GM19043 (cell line): ENCODE measurements around the gene MYRIP.

Experiments used
- ATAC-seq: cut with Tn5 transposase; IDR thresholded peaks from one replicate; pipeline ENCODE4 v1.9.1; 2021; ENCODE audit warnings: low read depth; ENCODE audit not compliant: unreplicated experiment

Gene MYRIP

DNA sequence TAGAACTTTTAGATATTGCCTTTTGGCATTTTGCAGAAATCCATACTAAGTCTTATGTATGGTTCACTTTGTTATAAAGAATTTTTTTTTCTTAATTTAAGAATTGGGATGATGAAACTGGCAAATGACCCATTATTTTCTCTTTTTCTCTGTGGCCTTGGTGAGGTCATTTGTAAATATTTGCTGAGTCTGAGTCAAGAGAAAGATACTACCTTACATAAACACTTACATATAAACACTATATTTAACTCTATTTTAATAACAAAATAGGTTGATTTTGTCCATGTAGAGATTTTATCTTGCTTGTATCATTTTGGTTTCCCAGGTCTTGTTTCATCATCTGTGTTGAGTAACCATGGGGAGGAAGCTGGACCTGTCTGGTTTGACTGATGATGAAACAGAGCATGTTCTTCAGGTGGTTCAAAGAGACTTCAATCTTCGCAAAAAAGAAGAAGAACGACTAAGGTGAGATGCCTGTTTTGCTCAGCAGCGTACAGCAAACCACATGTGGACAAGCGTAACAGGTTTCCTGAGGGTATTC is 91.1 kb downstream of the MYRIP start:
- ATAC-seq = no peak

DNA sequence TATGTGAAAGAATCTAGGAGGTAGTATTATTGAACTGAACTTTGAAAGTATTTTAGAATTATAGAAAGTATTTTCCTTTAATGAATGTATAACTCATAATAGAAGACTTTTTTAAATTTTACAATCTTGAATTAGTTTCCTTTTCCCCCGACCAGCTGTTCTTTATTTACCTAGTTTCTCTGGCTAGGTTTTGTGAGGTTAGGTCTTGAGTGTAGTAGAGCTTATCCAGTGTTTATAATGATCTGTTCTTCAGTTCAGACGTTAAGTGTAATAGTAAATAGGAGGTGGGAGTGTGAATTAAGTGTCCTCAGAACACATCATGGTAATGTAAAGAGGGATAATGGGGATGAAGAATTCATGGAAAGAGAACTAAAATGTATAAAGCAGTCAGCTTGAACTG is 93.8 kb downstream of the MYRIP start:
- ATAC-seq = no peak

DNA sequence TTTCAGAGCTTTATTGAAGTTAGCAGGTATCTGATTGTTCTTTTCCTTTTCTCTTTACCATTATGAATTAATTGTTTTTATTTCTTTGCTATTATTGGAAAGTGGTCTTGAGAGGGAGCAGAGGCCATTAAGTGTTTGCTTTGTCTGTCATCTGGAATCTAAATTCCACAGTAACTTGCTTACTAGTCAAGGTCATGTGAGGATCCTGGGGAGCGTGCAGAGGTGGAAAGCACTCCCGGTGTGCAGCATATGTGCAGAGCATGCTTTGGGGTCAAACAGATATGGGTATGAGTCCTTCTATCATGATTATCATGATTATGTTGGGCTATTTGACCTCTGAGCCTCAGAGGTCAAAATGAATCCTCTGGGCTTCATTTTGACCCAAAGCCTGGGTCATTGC is 96.4 kb downstream of the MYRIP start:
- ATAC-seq = no peak

DNA sequence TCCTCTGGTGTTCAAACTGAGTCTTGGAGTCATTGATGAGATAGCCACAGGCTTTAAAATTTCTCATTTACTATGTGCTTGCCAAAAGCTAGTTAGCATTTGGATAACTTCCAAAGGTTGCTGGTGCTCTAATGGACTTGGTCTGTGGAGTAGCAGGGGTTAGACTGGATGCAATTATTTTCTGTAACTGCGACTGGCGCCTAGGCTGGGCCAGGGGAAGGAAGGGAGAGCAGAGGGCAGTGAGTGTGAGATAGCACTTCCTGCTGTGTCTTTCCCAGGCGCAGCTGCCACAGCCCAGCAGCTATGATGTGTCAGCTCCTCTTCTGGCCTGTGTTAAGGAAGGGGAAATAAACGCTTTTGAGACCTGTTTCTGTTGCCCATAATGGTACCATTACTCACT is 98.6 kb downstream of the MYRIP start:
- no peak for ATAC-seq

DNA sequence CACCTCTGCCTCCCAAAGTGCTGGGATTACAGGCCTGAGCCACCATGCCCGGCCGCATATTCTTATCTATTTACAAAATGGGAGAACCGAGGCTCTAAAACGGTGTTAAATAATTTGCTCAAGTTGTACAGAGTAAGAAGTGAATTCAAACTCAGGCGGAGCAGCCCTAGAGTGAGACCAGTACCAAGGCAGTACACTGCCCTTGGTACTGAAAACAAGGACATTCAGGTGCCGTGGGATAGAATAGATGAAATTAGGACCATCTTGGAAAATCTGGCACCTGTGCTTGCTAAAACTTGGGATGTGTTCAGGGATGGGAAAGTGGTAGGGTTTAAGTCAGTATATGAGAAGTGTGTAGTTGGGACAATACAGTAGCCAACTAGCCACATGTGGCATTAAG is 100.7 kb downstream of the MYRIP start:
- ATAC-seq = no peak

DNA sequence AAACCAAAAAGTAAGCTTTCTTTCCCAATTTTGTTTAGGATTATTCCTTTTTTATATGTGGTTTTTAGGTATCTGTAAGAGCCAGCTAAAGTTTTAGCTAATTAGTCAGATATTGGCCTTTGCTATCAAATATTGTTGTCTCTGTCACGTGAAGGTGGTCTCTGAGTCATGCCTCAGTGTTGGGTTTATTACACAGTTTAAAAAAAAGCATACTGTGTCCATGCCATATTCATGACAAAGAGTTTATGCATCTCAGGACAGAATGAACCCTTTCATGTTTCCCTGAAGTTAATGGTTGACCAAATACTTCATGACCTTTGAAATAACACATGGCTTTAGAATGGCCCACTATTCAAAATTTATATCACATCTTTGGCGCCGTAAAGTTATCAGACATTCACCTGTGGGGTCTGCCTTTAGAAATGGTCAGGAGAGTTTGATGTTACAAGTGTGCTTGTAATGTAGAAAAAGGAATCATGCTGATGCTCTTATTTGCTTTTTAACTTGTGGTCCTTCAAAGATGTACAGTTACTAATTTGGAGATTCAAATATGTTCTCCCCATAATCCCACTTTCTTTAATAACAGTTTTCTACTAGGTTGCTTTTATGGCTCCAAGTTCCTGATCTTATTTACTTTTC is 101.5 kb downstream of the MYRIP start:
- ATAC-seq = no peak

DNA sequence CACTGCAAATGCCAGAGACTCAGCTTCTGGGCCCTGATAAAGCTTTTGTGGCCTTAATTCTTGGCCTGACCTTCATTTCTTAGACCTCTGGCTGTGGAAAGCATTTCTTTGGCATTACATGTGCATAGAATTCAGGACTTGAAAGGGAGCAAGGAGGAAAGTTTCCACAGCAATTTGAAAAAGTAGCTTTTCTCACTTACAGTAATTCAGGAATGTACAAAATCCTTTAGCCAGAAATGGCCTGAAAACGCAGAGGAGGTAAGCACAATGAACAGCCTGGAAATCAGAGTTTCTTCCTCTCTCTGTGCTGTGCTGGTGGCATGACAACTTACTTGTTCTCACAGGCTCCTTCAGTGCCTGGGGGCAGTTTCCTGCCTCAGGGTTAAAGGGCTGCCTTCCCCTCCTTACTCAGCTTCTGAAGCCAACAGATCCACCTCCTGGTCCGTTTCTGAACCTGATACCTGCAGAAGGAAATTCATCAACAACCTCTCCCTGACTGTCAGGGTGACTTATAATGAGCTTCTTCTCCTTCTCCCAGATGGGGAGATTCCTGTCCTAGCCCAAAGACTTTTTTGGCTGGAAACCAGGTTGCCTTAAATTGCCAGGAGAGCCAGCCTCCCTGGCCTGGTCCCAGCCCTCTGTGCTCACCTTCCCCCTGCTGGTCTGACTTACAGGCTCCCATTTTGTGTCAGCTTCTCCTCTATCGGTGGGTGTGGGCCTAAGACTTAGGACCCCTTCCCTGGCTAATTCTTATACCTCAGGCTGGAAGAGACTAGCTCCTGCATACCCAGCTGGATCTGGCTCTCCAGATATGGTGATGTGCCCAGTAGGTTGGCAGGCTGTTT is 102.3 kb downstream of the MYRIP start:
- ATAC-seq = no peak

DNA sequence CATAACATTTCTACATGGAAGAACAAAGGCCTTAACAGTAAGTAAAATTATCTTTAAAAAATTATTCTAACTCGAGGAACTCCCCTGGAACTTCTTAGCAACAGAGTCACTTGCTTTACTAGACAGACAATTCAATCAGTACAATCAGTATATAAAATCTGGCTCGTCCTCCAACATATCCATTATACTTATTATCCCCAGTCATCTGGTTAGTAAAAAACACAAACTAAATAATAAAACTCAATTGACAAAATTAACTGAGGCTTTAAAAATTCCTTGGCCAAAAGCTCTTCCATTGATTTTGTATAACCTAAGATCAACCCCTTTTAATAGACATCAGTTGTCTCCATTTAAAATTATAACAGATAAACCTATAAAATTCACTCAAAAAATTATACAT is 105.6 kb downstream of the MYRIP start:
- no peak for ATAC-seq

DNA sequence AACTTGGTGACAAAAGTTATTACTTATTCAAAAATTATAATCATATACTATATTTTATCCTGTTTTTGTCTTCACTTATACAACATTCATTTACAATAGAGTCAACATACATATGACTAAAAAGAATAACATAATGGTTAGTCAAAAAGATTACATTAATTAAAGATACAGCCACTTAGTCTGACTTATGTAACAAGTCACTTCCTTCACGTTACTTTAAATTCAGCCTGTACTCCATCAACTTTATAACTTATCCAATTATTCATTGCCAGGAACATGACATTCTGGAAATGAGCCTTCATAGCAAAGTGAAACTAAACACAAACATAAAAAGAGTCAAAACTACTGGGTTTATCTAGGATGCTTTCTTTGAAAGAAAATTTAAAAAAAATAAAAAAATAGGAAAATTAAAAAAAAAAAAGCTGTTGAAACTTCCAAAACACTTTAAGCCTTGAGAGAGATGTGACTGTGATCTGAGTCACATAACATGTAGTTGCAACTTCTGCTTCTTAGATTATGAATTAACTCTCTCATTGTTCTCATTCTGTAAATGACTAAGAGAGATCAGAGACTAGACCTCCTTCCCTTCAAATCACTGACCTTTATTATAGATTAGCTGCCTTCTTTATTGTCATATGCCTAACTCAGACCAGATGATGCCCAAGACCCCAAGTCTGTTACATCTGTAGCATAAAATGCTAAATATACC is 107.8 kb downstream of the MYRIP start:
- peak; percentile 85 for ATAC-seq

DNA sequence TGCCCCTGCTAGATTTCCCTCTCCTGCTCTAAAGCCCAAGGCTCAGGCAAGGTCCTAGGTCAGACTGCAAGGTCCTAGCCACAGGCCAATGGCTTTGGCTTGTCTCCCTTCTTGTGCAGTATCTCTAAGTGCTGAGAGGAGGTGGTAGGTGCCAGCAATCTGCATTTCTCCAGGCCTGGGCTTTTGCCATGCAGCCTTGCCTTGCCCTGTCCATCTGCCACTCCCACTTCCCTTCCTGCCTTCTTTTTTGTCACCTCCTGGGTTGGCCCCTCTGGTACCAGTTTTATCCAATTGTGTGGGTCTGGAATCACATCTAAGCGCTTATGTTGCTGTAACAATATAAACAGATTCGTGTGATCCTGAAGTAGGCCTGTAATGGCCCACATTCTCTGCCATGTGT is 109.9 kb downstream of the MYRIP start:
- ATAC-seq = no peak

DNA sequence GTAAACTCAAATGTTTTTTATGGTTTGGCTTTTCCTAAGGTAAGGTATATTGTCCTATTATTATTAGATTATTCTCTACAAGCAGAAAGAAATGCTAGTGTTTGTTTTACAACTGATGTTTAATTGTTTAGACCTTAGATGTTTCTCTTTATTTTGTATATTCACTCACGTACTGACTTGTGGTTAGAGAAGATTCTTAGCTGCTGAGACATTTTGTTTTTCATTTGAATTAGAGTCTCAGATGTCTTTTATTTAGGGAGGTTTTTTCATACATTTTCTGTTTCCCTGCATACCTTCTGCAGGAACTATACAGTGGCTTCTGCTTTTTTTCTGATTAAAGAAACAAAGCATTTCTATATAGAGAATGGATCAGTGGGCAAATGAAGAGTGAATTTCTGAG is 110.9 kb downstream of the MYRIP start:
- ATAC-seq = no peak

DNA sequence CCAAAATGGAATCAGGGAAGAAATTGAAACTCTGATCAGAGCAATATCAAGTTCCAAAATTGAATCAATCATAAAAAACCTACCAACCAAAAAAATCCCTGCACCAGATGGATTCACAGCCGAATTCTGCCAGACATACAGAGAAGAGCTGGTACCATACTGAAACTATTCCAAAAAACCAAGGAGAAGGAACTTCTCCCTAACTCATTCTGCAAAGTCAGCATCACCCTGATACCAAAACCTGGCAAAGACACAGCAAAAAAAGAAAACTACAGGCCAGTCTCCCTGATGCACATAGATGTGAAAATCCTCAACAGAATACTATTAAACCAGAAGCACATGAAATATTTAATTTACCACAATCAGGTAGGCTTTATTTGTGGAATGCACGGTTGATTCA is 118.1 kb downstream of the MYRIP start:
- no peak for ATAC-seq

DNA sequence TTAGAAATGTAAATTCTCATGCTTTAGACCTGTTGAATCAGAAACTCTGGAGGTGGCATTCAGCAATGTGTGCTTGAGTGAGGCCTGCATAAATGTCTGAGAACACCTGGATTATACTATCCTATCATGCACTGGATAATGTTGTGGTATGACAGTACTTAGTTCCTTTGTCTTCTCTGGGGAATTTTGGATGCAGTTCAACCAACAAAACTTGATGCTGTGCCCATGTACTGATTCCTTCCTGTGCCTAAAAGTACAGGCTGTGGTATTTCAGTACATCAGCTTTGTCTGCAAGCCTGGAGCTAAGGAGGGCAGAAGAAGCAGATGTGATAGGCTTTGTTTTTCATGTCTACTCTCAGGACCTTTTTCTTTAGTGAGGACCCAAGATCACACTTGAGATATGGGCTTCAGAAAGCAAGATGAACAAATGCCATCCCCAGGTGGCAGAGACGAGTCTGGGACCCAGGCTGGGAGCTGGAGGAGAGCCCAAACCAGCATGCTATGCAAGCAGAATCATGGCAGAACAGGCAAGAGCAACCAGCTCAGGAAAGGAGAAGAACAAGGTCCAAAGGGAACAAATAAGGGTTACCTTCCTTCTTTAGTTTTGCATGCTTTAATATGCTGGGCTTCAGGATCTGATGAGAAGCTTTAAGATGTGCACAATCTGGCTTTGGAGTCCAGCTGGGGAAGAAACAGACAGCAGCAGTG is 124.7 kb downstream of the MYRIP start:
- no peak for ATAC-seq

DNA sequence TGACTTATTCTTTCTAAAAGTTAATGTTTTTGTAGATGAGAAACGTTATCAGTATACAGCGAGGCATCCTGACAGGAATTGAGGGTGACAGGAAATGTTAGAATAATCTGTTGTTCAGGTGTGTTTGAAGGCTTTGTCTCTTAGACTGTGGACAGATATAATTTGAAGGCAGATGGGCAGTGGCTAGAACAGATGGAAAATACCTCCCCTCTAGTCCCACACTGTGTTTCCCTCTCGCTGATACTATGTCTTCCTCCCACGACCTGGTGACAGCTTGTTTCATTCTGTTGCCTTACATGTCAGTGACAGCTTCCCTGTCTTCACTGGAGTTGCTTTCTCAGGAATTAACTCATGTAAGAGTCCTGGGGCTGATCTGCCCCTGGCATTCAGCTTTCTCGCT is 125.3 kb downstream of the MYRIP start:
- no peak for ATAC-seq

DNA sequence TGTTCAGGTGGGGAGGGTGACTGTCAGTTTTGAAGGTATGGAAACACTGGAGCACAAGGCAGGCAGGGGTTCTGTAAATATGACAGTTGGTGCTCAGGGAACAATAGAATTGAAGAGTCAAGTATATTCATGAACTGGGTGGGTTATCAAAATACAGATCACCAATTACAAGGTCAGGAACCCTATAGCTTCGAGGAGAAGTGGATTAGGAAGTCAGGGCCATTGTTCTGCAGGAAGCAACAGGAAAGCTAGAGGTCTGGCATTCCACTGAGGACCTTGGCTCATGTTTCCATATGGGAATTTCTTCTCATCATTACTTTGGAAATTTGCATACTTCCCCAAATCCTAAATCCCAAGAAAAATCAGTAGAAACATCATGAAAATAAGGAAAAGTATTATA is 125.9 kb downstream of the MYRIP start:
- no peak for ATAC-seq

DNA sequence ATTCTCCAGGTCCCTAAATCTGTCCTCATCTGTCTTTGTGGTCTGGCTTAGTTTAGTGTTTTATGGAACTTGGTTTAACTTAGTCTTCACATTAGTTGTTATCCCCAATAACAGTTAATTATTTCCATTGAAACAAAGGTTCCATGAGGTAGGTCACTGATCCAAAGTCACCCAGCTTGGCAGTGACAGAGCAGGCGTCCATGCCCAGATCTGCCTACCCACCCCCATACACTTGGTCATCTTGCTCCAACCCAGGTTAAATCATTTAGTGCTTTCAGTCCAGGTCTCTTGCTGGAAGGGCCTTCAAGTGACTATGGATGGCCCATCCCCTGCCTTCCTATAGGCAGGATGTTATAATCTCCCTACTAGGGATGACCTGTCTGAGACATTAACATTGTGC is 127.4 kb downstream of the MYRIP start:
- no peak for ATAC-seq

DNA sequence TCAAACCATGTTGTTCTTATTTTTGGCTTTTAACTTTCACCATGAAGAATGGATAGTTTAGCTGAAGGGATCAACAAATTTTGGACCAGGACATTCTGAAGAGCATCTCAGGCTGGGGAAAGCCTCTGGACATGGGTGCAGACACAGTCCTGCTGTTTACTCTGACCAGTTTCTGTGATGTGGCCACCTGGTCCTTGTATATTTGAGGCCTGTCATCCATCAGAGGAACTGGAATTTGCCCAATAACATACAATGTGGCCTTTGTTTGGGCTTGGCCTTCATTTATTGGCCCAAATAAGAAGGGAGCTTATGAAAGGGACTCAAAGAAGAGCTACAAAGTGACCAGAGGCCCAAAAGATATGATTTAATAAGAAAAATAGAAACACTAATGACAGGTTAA is 127.9 kb downstream of the MYRIP start:
- ATAC-seq = no peak

DNA sequence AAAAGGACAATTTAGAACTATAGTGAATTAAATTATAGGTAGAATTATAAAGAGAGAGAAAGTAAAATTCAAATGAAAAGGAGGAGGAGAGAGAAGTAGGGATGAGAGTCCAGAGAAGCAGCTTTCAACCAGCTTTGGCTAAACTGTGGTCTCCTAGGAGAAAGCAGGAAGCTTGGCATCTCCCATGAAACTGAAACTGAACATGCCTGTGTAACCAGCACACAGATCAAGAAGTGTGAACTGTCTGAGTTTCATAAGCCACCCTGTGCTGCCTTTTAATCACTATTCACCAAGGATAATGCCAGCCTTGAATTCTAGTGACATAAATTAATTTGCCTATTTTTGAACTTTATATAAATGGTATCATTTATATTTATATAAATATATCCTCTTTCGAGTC is 128.5 kb downstream of the MYRIP start:
- peak; percentile 67 for ATAC-seq

DNA sequence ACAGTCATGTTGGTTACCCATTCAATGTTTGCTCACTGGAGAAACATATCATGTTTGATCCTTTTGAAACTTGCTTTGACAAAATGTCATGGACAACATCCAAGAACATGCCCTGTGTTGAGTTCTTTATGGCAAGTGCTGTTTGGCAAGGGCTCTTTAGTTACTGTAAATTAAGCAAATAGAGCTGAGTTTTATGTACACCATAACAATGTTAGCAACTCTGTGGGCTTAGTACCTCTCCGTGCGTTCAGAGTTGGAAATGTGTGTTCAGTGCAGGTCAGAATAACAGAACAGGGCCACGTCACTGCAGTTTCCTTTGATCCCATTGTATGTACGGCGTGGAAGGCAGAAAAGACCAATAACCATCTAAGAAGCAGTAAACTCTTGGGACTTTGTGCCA is 132.5 kb downstream of the MYRIP start:
- ATAC-seq = no peak

DNA sequence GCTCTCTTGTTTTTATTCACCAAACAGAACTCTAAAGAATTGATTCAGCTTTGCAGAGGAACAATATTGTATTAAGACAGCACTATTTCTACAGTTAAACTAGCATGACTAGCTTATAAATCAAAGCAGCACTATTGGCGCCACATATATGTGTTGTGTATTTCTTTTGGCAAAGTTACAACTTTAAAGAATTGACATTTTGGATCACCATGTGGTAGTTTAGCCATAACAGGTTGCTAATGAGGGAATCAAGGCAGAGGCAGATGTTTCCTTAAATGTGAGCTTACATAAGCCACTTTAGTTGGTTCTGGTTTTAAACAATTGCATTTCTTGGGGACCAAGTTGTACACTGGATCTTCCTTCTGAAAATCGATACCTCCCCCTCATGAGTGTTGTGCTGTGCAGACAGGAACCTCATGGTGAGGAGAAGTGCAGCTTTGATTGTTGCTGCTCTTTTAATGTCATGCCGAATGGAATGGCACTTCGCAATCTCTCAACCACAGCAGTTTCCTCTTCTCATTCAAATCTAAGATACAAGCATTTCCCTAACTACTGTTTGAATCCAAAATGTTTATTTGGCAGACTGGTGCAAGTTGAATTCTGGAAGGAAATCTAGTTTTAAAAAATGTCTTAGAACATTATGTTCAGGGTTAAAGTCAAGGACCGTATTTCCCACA is 151.2 kb downstream of the MYRIP start:
- ATAC-seq = no peak
